SW480 (cell line): ENCODE results near the gene DOCK1.

ENCODE experiments used
- DNase-seq: peaks from one replicate; pipeline ENCODE4 v3.0.0-alpha.2; 2016; ENCODE audit warnings: low spot score

The DOCK1 gene

GRCh38 chr10:127179612-127180250 lies 274.5 kb downstream of the DOCK1 start:
- DNase-seq = no peak

GRCh38 chr10:127182161-127182560 lies 276.9 kb downstream of the DOCK1 start:
- DNase-seq = no peak

GRCh38 chr10:127184582-127184981 lies 279.4 kb downstream of the DOCK1 start:
- no peak for DNase-seq

GRCh38 chr10:127186813-127187212 lies 281.6 kb downstream of the DOCK1 start:
- DNase-seq = no peak

GRCh38 chr10:127189226-127189625 lies 284.0 kb downstream of the DOCK1 start:
- DNase-seq = no peak

GRCh38 chr10:127190427-127190826 lies 285.2 kb downstream of the DOCK1 start:
- DNase-seq = no peak

- DNase-seq = no peak
Measured at GRCh38 chr10:127193125-127193524, 287.9 kb downstream of the DOCK1 start.

GRCh38 chr10:127194111-127194510 lies 288.9 kb downstream of the DOCK1 start:
- DNase-seq = no peak

- no peak for DNase-seq
Measured at GRCh38 chr10:127194599-127194998, 289.4 kb downstream of the DOCK1 start.

- no peak for DNase-seq
Measured at GRCh38 chr10:127195041-127195506, 289.8 kb downstream of the DOCK1 start.

GRCh38 chr10:127195571-127196281 lies 290.5 kb downstream of the DOCK1 start:
- DNase-seq = no peak

GRCh38 chr10:127196282-127197153 lies 291.3 kb downstream of the DOCK1 start, which contains the start of gene INSYN2A:
INSYN2A (minus strand) TSS chr10:127196591; CDS start chr10:127176395, 20,196 bp downstream.
- no peak for DNase-seq

- no peak for DNase-seq
Measured at GRCh38 chr10:127197154-127197432, 291.9 kb downstream of the DOCK1 start.

GRCh38 chr10:127198307-127198706 lies 293.1 kb downstream of the DOCK1 start:
- DNase-seq = no peak

- DNase-seq = no peak
Measured at GRCh38 chr10:127198721-127199120, 293.5 kb downstream of the DOCK1 start.

GRCh38 chr10:127200646-127201045 lies 295.4 kb downstream of the DOCK1 start:
- no peak for DNase-seq

- DNase-seq = no peak
Measured at GRCh38 chr10:127203067-127203466, 297.8 kb downstream of the DOCK1 start.

GRCh38 chr10:127207081-127207480 lies 301.9 kb downstream of the DOCK1 start:
- no peak for DNase-seq

GRCh38 chr10:127210936-127211466 lies 305.8 kb downstream of the DOCK1 start:
- no peak for DNase-seq

- DNase-seq = no peak
Measured at GRCh38 chr10:127215866-127216265, 310.6 kb downstream of the DOCK1 start.

GRCh38 chr10:127216274-127216673 lies 311.0 kb downstream of the DOCK1 start:
- no peak for DNase-seq

- no peak for DNase-seq
Measured at GRCh38 chr10:127216786-127217185, 311.6 kb downstream of the DOCK1 start.

- no peak for DNase-seq
Measured at GRCh38 chr10:127218658-127219057, 313.4 kb downstream of the DOCK1 start.
